Osteocyte (in vitro differentiated cells): Measurements from ENCODE around the gene THUMPD1. TPM values are rescaled to one million over a fixed set of nuclear protein-coding genes. Genes with fewer than 3 reads are reported as not detected.

ENCODE experiments used
- DNase-seq: peaks from one replicate; pipeline ENCODE4 v3.0.0; 2021; ENCODE audit warnings: mixed read lengths; ENCODE audit not compliant: unreplicated experiment; ENCODE audit errors: extremely low spot score
- H3K27ac Mint-ChIP-seq: one replicate; pipeline ENCODE4 v1.8.0; 2021; ENCODE audit warnings: mild to moderate bottlenecking, mixed read lengths; ENCODE audit not compliant: unreplicated experiment
- H3K27me3 Mint-ChIP-seq: one replicate; pipeline ENCODE4 v1.8.0; 2021; ENCODE audit warnings: mixed read lengths; ENCODE audit not compliant: unreplicated experiment
- H3K36me3 Mint-ChIP-seq: one replicate; pipeline ENCODE4 v1.8.0; 2021; ENCODE audit warnings: mixed read lengths; ENCODE audit not compliant: unreplicated experiment
- H3K4me1 Mint-ChIP-seq: one replicate; pipeline ENCODE4 v1.8.0; 2021; ENCODE audit warnings: mixed read lengths; ENCODE audit not compliant: unreplicated experiment
- H3K4me3 Mint-ChIP-seq: one replicate; pipeline ENCODE4 v1.8.0; 2021; ENCODE audit warnings: mild to moderate bottlenecking, moderate library complexity, mixed read lengths; ENCODE audit not compliant: unreplicated experiment
- H3K9me3 Mint-ChIP-seq: one replicate; pipeline ENCODE4 v1.8.0; 2021; ENCODE audit warnings: mixed read lengths; ENCODE audit not compliant: unreplicated experiment
- total RNA-seq: library from RNA; stranded (reverse); gene quantifications from 2 replicates; pipeline ENCODE4 v1.2.1, GENCODE V29; 2021
- TF ChIP-seq, protein P1 (sequence below): fragments of 200-600 bp; sonication (generic); IDR thresholded peaks from 2 replicates; pipeline ENCODE4 v1.5.0; 2021; ENCODE audit warnings: antibody characterized with exemption, mild to moderate bottlenecking, moderate library complexity

Gene THUMPD1
- total RNA-seq, 1 donor from 2014 or later, result 36.3 TPM

DNA sequence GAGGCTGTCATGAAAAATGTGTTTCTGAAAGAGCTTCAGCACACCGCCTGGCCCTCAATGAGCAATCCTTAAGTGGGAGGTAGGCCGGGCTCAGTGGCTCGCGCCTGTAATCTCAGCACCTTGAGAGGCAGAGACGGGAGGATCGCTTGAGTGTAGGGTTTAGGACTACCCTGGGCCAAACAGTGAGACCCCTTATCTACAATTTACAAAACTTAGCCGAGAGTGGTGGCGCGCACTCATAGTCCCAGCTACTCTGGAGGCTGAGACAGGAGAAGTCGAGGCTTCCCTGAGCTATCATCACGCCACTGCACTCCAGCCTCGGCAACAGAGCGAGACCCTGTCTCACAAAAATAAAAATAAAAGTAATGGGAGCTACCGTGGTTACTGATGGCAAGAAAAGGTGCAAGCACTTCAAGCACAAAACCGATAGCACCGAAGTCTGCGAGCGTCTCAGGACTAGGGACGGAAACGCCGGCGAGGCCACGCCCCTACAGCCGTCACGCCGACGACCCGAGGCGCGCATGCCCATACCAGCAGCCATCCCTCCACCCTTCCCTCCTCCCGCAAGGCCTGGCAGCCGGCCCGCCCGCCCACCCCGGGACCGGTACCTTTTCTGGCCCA is 607 bp downstream of the THUMPD1 start:
- Mint-ChIP-seq H3K27ac (peak overlapping the region; percentile 97), H3K36me3 (peaks cover 13% of the 10 kb centered on the region), H3K9me3 (no peaks in the 10 kb centered on the region), H3K27me3 (no peaks in the 10 kb centered on the region), H3K4me3 (peak overlapping the region; percentile 98), H3K4me1 (peaks cover 14% of the 10 kb centered on the region)
- TF ChIP-seq, protein P1, sequence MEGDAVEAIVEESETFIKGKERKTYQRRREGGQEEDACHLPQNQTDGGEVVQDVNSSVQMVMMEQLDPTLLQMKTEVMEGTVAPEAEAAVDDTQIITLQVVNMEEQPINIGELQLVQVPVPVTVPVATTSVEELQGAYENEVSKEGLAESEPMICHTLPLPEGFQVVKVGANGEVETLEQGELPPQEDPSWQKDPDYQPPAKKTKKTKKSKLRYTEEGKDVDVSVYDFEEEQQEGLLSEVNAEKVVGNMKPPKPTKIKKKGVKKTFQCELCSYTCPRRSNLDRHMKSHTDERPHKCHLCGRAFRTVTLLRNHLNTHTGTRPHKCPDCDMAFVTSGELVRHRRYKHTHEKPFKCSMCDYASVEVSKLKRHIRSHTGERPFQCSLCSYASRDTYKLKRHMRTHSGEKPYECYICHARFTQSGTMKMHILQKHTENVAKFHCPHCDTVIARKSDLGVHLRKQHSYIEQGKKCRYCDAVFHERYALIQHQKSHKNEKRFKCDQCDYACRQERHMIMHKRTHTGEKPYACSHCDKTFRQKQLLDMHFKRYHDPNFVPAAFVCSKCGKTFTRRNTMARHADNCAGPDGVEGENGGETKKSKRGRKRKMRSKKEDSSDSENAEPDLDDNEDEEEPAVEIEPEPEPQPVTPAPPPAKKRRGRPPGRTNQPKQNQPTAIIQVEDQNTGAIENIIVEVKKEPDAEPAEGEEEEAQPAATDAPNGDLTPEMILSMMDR, result no peak
- peak; percentile 94 for DNase-seq

DNA sequence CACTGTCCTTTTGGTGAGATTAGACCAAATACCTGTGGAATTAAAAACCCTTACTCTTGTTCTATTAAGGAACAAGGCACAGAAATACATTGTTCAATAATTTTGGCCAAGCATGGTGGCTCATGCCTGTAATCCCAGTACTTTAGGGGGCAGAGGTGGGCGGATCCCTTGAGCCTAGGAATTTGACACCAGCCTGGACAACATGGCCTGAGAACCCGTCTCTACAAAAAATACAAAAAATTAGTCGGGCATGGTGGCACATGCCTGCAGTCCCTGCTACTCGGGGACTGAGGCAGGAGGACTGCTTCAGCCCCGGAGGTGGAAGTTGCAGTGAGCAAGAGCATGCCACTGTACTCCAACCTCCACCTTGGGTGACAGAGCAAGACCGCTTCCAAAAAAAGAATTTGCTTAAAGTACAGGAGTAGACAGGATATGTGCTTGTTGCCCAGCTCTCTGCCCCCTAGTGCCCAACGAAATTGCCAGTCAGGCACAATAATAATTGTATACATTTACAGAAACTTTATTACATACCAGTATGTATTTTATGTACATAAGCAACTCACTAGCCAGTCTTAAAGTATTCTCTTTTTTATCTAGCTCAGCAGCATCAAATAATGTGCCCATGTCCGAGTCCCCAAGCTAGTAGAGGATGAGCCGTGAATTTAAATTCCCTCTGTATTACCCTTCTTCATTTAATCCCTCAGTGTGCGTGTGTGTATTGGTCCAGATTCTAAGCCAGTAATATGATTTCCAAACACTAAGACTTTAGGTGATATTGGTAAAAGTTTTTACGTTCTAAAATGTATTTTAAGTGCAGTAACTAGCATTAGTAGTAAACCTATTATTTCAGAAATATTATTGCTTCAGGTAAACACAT is 1.4 kb downstream of the THUMPD1 start:
- H3K27ac Mint-ChIP-seq, result peak overlapping the region; percentile 90
- no peaks in the 10 kb centered on the region for H3K27me3 Mint-ChIP-seq
- H3K4me1 Mint-ChIP-seq, result peaks cover 14% of the 10 kb centered on the region
- no peak for DNase-seq
- TF ChIP-seq, protein P1, result peak; percentile 54
- H3K36me3 Mint-ChIP-seq, result peaks cover 19% of the 10 kb centered on the region
- H3K9me3 Mint-ChIP-seq, result no peaks in the 10 kb centered on the region
- H3K4me3 Mint-ChIP-seq, result peak overlapping the region; percentile 98

DNA sequence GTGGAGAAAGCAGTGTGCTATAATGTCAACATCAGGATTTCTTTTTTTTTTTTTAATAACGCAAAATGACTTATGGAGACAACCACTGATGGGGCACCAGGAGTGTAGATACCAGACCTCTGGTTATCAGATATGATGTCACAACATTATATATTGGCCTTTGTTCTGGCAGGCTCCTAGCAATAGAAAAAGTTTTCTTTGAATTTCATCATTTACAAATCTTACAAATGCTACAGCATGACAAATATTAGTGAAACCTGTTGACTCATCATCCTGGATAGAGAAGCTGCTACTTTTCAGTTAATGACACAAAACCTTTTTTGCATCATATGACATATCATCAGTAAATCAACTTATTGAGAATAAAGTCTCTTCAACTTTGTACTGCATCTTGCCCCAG is 6.1 kb downstream of the THUMPD1 start:
- Mint-ChIP-seq H3K4me1 (peaks cover 12% of the 10 kb centered on the region), H3K4me3 (no peak overlapping the region), H3K36me3 (peaks cover 32% of the 10 kb centered on the region), H3K27me3 (no peaks in the 10 kb centered on the region), H3K9me3 (no peaks in the 10 kb centered on the region), H3K27ac (no peak overlapping the region)
- TF ChIP-seq, protein P1, result no peak
- no peak for DNase-seq

DNA sequence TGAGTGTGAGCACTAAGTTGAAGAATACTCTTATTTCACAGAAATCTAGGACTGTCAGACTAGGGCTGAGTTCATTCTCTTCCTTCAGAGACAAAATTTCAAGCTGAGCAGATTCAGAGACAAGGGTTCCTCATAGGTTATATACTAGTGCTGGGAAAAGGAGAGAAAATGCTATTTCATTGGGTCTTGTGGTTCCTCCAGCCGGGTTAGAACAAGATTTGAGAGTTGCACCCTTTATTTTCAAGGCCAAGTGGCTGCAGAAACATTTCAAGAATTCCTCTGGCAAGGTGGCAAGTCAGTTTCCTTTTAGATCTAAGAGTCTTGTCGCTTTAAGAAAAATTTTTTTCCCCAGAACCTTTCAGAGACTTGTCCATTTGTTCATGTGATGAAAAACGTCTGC is 6.8 kb downstream of the THUMPD1 start:
- H3K27ac Mint-ChIP-seq, result no peak overlapping the region
- DNase-seq, result no peak
- TF ChIP-seq, protein P1, result no peak
- peaks cover 32% of the 10 kb centered on the region for H3K36me3 Mint-ChIP-seq
- H3K4me3 Mint-ChIP-seq, result no peak overlapping the region
- H3K4me1 Mint-ChIP-seq, result peaks cover 4% of the 10 kb centered on the region
- no peaks in the 10 kb centered on the region for H3K9me3 Mint-ChIP-seq
- no peaks in the 10 kb centered on the region for H3K27me3 Mint-ChIP-seq

DNA sequence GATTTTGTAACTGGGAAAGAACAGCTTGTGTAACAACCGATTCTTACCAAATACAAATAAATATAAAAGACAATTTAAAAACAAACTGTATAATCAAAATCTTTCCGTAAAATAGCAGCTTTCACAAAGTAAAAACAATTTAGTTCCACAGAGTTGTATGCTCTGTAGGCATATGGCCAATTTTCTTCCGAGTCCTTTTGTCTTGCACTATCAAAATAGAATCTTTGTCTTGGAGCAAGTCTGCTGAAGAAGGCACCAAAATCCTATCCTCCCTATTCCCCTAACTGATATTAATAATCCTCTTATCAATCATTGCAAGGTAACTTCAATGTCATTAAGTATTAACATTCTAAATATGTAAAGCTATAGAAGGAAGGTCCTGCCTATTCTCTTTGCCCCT is 7.6 kb downstream of the THUMPD1 start:
- H3K9me3 Mint-ChIP-seq, result no peaks in the 10 kb centered on the region
- no peak overlapping the region for H3K4me3 Mint-ChIP-seq
- DNase-seq, result no peak
- peaks cover 2% of the 10 kb centered on the region for H3K4me1 Mint-ChIP-seq
- no peak overlapping the region for H3K27ac Mint-ChIP-seq
- TF ChIP-seq, protein P1, result no peak
- peaks cover 32% of the 10 kb centered on the region for H3K36me3 Mint-ChIP-seq
- no peaks in the 10 kb centered on the region for H3K27me3 Mint-ChIP-seq
